ENCODE data around the gene CNOT11. TPM values are rescaled to one million over a fixed set of nuclear protein-coding genes. Genes with fewer than 3 reads are reported as not detected.
"Not testable (repeated sequence)": the region's sequence is repeated elsewhere in the genome, so short reads cannot be mapped to it uniquely, and the experiment has no call there.

Gene CNOT11
- total and polyA plus RNA-seq, 2 of the 13 experiments (the other 11 are each of a cell fraction or from before 2014, with no cell fraction given) = 114 to 209 TPM

GRCh38 chr2:101245468-101245867 is 7.2 kb upstream of the CNOT11 start (continued):
- TF ChIP-seq ZBTB25 (CRISPR knock-in tag; IDR thresholded peaks at IDR 0.05) (0 out of 2 replicates have a peak, but pooled peaks have one; percentile 28), ZNF607 (CRISPR knock-in tag; IDR thresholded peaks at IDR 0.05; ENCODE audit: borderline replicate concordance) (peak; percentile 31), MED1 (CRISPR knock-in tag; IDR thresholded peaks at IDR 0.05) (0 out of 2 replicates have a peak, but pooled peaks have one; percentile 52)

GRCh38 chr2:101248756-101249155 is 3.9 kb upstream of the CNOT11 start:
- intact Hi-C loops (cut with micrococcal nuclease; ENCODE audit: unreplicated experiment); BruUV-seq (replicated peaks); H3K9ac ChIP-seq (ENCODE audit: insufficient read depth, low read depth, low read length); CTCF ChIA-PET (ENCODE audit: low intra/inter-chr PET ratio, low total read pairs); H4K20me1 ChIP-seq (ENCODE audit: insufficient read depth, low read length); H2AFZ ChIP-seq (ENCODE audit: low read length); H3K9me3 ChIP-seq (ENCODE audit: low read length); H3K36me3 ChIP-seq (replicated peaks in 1 of 2; ENCODE audit: control insufficient read depth in 1 of 2, insufficient read depth in 2 of 2, low read length in 2 of 2); FAIRE-seq; H3K4me2 ChIP-seq (ENCODE audit: low read depth, low read length); H3K27me3 ChIP-seq (ENCODE audit: control insufficient read depth in 1 of 2, insufficient read depth in 2 of 2, low read length in 2 of 2); H3K4me3 ChIP-seq (replicated peaks in 1 of 3; ENCODE audit: insufficient read depth in 1 of 3, low read depth in 2 of 3, low read length in 3 of 3); ATAC-seq; in situ Hi-C loops (cut with HindIII; ENCODE audit: extremely low pct_ligation_motif_present, low pct_unique_long_range_greater_than_20kb); DNase-seq (ENCODE audit: low spot score); TF ChIP-seq SOX13, SOX6 (IDR thresholded peaks at IDR 0.05): not testable (repeated sequence)
- WGBS (ENCODE audit: low lambda C conversion rate) = 52% methylated on average over 5 of the region's 5 CpGs
- Histone ChIP-seq H3K4me1 (ENCODE audit: insufficient read depth, low read length) (peaks cover 75% of the 10 kb centered on the region), H3K27ac (ENCODE audit: extremely low read length, insufficient read depth, low read length) (peak overlapping the region; percentile 65), H3K79me2 (ENCODE audit: insufficient read depth, low read length) (peaks cover 12% of the 10 kb centered on the region)
- POLR2A ChIA-PET = interaction anchor here (1.4 to 1.8 kb wide), 2 partner anchors 9 kb away, joined by 6 to 10 read pairs; no protein-coding TSS in a partner anchor
- TF ChIP-seq, protein P1, sequence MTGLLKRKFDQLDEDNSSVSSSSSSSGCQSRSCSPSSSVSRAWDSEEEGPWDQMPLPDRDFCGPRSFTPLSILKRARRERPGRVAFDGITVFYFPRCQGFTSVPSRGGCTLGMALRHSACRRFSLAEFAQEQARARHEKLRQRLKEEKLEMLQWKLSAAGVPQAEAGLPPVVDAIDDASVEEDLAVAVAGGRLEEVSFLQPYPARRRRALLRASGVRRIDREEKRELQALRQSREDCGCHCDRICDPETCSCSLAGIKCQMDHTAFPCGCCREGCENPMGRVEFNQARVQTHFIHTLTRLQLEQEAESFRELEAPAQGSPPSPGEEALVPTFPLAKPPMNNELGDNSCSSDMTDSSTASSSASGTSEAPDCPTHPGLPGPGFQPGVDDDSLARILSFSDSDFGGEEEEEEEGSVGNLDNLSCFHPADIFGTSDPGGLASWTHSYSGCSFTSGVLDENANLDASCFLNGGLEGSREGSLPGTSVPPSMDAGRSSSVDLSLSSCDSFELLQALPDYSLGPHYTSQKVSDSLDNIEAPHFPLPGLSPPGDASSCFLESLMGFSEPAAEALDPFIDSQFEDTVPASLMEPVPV (CRISPR knock-in tag; IDR thresholded peaks at IDR 0.05) = 0 out of 2 replicates have a peak, but pooled peaks have one; percentile 37
- TF ChIP-seq ZMYM4 (CRISPR knock-in tag; IDR thresholded peaks at IDR 0.05) (peak; percentile 62; the same call in 1 of the 2 replicates), SOX5 (CRISPR knock-in tag; IDR thresholded peaks at IDR 0.05; ENCODE audit: borderline replicate concordance) (peak; percentile 61; the same call in 1 of the 2 replicates), TARDBP (CRISPR knock-in tag; IDR thresholded peaks at IDR 0.05) (peak; percentile 38; the same call in 1 of the 2 replicates), ISL2 (CRISPR knock-in tag; IDR thresholded peaks at IDR 0.05) (peak; percentile 17; the same call in 1 of the 2 replicates), TBX2 (CRISPR knock-in tag; IDR thresholded peaks at IDR 0.05; ENCODE audit: borderline replicate concordance) (0 out of 2 replicates have a peak, but pooled peaks have one; percentile 15), ONECUT2 (CRISPR knock-in tag; IDR thresholded peaks at IDR 0.05) (peak; percentile 79), SOX13 (CRISPR knock-in tag; conservative IDR thresholded peaks at IDR 0.05 in 1 of 2, IDR thresholded peaks at IDR 0.05 in 1 of 2) (peak in 1 of 2 experiments; percentile 81; a peak in 2 of 4 replicates), THAP11 (CRISPR knock-in tag; IDR thresholded peaks at IDR 0.05) (0 out of 2 replicates have a peak, but pooled peaks have one; percentile 6), ZBTB20 (CRISPR knock-in tag; IDR thresholded peaks at IDR 0.05; ENCODE audit: borderline replicate concordance, low read depth) (0 out of 2 replicates have a peak, but pooled peaks have one; percentile 14), NR2F2 (IDR thresholded peaks at IDR 0.05; ENCODE audit: borderline replicate concordance, low read depth) (peak; percentile 74; the same call in 1 of the 2 replicates), SOX6 (CRISPR knock-in tag; IDR thresholded peaks at IDR 0.05) (peak; percentile 85)
- TF ChIP-seq, protein P2, sequence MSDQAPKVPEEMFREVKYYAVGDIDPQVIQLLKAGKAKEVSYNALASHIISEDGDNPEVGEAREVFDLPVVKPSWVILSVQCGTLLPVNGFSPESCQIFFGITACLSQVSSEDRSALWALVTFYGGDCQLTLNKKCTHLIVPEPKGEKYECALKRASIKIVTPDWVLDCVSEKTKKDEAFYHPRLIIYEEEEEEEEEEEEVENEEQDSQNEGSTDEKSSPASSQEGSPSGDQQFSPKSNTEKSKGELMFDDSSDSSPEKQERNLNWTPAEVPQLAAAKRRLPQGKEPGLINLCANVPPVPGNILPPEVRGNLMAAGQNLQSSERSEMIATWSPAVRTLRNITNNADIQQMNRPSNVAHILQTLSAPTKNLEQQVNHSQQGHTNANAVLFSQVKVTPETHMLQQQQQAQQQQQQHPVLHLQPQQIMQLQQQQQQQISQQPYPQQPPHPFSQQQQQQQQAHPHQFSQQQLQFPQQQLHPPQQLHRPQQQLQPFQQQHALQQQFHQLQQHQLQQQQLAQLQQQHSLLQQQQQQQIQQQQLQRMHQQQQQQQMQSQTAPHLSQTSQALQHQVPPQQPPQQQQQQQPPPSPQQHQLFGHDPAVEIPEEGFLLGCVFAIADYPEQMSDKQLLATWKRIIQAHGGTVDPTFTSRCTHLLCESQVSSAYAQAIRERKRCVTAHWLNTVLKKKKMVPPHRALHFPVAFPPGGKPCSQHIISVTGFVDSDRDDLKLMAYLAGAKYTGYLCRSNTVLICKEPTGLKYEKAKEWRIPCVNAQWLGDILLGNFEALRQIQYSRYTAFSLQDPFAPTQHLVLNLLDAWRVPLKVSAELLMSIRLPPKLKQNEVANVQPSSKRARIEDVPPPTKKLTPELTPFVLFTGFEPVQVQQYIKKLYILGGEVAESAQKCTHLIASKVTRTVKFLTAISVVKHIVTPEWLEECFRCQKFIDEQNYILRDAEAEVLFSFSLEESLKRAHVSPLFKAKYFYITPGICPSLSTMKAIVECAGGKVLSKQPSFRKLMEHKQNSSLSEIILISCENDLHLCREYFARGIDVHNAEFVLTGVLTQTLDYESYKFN (CRISPR knock-in tag; conservative IDR thresholded peaks at IDR 0.05) = 0 out of 2 replicates have a peak, but pooled peaks have one; percentile 32

All from HepG2 (cell line).